ENCODE data around the gene CBFA2T3.

The CBFA2T3 gene

DNA sequence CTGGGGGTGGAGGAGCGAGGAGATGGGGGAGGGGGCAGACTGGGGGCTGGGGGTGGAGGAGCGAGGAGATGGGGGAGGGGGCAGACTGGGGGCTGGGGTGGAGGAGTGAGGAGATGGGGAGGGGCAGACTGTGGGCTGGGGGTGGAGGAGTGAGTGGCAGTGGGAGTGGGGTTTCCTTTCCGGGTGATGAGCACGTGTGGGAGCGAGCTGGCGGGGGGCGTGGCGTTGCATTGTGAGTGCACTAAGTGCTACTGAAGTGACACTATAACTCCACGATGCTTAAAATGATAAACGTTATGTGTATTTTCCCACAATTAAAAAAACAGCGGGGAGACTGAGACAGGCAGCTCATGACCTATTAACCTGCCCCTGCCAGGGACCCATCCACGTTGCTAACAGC, 46.3 kb downstream of the CBFA2T3 start:
- H3K27me3 ChIP-seq (ENCODE audit: control insufficient read depth, insufficient read depth, low read length), result peaks cover 12% of the 10 kb centered on the region
- H3K27ac ChIP-seq (ENCODE audit: low read depth, low read length), result no peak overlapping the region
- H3K4me3 ChIP-seq (ENCODE audit: low read length), result no peak overlapping the region

DNA sequence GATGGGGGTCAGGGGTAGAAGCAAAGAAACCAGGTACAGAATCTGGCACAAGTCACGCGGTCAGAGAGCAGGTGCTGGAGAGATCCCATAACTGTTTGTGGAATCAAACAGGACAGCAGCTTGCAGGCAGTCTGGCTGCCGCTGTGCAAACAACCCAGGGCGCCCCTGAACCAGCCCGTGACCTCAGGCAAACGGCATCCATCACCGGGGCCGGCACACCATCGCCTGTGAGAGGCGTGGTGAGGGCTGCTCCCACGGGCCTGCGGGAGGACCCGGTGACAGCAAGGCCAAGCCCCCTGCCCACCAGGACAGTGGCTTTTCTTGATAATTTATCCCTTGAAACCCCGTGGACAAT, 47.9 kb downstream of the CBFA2T3 start:
- Histone ChIP-seq H3K4me3 (ENCODE audit: low read length) (no peak overlapping the region), H3K4me1 (ENCODE audit: control insufficient read depth, insufficient read depth, low read length) (no peaks in the 10 kb centered on the region), H3K27me3 (ENCODE audit: control insufficient read depth, insufficient read depth, low read length) (peaks cover 7% of the 10 kb centered on the region), H3K27ac (ENCODE audit: low read depth, low read length) (no peak overlapping the region), H3K9ac (ENCODE audit: low read length) (no peak overlapping the region), H3K36me3 (ENCODE audit: control insufficient read depth, insufficient read depth, low read length) (no peaks in the 10 kb centered on the region)

More for the DNA sequence above, 46.3 kb downstream of the CBFA2T3 start:
- Histone ChIP-seq H3K36me3 (ENCODE audit: control insufficient read depth, insufficient read depth, low read length) (no peaks in the 10 kb centered on the region), H3K4me1 (ENCODE audit: control insufficient read depth, insufficient read depth, low read length) (no peaks in the 10 kb centered on the region), H3K9ac (ENCODE audit: low read length) (no peak overlapping the region)

DNA sequence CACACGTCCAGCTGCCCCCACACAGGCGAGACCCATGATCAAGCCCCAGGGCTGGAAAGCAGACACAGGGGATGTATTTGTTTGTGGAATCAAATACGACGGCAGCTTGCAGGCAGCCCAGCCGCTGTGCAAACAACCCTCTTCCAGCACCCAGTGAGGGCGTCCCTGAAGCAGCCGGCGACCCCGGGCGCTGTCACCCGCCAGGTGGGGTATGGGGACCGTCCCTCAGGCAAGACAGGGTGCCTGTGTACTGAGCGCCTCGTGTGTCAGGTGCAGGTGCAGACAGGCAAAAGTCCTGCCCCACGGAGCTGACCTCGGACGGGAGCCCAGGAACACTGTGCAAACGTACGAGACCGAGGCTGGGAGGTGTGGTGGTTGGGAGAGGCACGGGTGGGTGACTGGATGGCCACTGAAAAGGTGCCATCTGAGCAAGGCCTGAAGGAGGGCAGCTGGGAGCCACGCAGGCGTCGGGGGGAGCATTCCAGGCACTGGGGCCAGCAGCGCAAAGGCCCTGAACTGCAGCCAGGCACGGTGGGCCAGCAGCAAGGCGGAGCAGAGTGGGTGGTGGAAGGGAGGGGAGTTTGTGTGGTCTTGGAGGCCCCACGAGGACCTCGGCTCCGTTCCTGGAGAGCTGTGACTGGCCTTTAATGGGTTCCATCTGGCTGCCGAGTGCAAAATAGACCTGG, 48.5 kb downstream of the CBFA2T3 start:
- Histone ChIP-seq H3K27me3 (ENCODE audit: control insufficient read depth, insufficient read depth, low read length) (peaks cover 7% of the 10 kb centered on the region), H3K9ac (ENCODE audit: low read length) (no peak overlapping the region), H3K4me3 (ENCODE audit: low read length) (no peak overlapping the region), H3K27ac (ENCODE audit: low read depth, low read length) (no peak overlapping the region), H3K36me3 (ENCODE audit: control insufficient read depth, insufficient read depth, low read length) (no peaks in the 10 kb centered on the region), H3K4me1 (ENCODE audit: control insufficient read depth, insufficient read depth, low read length) (no peaks in the 10 kb centered on the region)

DNA sequence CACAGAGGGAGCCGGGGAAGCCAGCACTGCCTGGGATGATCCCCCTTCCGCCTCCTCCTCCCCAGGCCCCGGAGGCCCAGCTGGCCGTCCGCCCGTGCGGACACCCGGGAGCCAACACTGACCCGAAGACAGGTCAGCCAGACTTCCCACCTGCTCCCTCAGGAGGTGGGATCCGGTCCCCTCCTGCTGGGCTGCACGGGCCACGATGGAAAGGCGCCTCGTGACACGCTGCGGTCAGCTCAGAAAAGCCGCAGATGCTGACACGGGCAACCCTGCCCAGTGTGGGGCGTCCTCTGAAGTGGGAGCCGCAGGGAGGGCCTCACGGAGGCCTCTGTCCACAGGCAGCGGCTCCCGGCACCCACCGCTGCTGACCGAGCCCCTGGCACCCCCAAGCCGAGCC, 49.3 kb downstream of the CBFA2T3 start:
- Histone ChIP-seq H3K27me3 (ENCODE audit: control insufficient read depth, insufficient read depth, low read length) (peaks cover 7% of the 10 kb centered on the region), H3K4me3 (ENCODE audit: low read length) (no peak overlapping the region), H3K4me1 (ENCODE audit: control insufficient read depth, insufficient read depth, low read length) (no peaks in the 10 kb centered on the region), H3K9ac (ENCODE audit: low read length) (no peak overlapping the region), H3K36me3 (ENCODE audit: control insufficient read depth, insufficient read depth, low read length) (no peaks in the 10 kb centered on the region), H3K27ac (ENCODE audit: low read depth, low read length) (no peak overlapping the region)

DNA sequence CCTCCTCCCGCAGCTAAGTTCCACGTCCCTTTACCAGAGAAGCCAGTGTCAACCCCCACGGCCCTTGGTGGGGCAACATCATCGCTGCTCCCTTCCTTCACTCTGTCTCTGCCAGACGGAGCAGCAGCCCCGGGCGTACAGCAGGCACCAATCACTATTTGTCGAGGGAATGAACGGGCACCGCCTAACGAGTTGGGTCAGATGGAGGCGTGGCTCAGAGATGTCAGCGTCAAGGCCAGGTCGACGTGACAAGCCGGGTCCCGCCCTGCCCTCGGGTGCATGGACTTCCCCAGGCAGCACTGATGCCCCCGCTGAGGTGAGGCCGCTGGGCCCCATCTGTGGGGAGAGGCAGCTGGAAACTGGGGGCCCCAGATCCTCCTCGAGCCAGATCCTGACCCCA, 50.0 kb downstream of the CBFA2T3 start:
- Histone ChIP-seq H3K4me1 (ENCODE audit: control insufficient read depth, insufficient read depth, low read length) (no peaks in the 10 kb centered on the region), H3K27me3 (ENCODE audit: control insufficient read depth, insufficient read depth, low read length) (peaks cover 7% of the 10 kb centered on the region), H3K9ac (ENCODE audit: low read length) (no peak overlapping the region), H3K4me3 (ENCODE audit: low read length) (no peak overlapping the region), H3K27ac (ENCODE audit: low read depth, low read length) (no peak overlapping the region), H3K36me3 (ENCODE audit: control insufficient read depth, insufficient read depth, low read length) (no peaks in the 10 kb centered on the region)

DNA sequence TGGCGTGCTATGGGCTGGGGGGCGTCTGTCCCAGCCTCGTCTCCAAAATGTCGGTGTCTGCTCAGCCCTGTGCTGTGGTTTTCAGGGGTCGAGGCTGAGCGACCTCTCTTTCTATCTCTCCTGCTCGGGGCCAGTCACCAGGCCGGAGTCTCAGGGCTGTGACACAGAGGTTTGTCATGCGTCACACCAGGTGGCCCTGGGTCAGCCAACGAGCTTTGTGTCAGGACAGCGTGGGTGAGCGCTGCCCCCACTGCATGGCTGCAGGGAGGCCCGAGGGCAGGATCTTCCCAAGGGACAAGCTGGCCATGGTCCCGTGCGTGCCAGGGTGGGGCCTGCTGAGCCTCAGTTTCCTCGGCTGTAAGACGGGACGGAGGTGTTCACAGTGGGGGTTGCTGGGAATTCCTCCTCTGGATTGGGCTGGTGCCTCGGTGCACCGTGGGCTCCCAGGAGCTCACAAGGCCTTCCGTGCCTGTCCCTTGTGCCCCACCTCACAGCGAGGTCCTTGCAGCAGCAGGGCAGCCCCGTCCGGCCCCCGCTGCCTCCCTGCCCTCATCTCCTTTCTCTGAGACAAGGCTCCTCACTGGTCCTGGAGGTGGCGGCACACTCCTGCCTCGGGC, 50.5 kb downstream of the CBFA2T3 start:
- Histone ChIP-seq H3K9ac (ENCODE audit: low read length) (no peak overlapping the region), H3K4me3 (ENCODE audit: low read length) (no peak overlapping the region), H3K27ac (ENCODE audit: low read depth, low read length) (no peak overlapping the region), H3K36me3 (ENCODE audit: control insufficient read depth, insufficient read depth, low read length) (no peaks in the 10 kb centered on the region), H3K27me3 (ENCODE audit: control insufficient read depth, insufficient read depth, low read length) (peaks cover 7% of the 10 kb centered on the region), H3K4me1 (ENCODE audit: control insufficient read depth, insufficient read depth, low read length) (no peaks in the 10 kb centered on the region)

DNA sequence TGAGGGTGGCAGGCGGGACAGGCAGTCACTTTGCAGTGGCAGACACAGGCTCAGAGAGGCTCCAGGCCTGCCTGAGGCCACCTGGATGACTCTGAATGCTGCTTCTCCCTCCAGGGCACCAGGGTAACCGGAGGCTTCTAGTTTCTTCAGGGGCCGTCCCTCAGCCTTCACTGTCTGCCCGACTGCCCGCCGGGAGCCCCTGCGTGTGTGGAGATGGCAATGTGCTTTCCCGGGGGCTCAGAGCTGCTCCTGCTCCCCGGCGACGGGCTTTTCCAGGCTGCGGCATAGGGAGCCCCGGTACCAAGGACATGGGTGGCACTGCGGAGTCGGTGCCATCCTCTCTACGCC, 51.5 kb downstream of the CBFA2T3 start:
- Histone ChIP-seq H3K27me3 (ENCODE audit: control insufficient read depth, insufficient read depth, low read length) (peaks cover 7% of the 10 kb centered on the region), H3K36me3 (ENCODE audit: control insufficient read depth, insufficient read depth, low read length) (no peaks in the 10 kb centered on the region), H3K4me3 (ENCODE audit: low read length) (no peak overlapping the region), H3K27ac (ENCODE audit: low read depth, low read length) (no peak overlapping the region), H3K9ac (ENCODE audit: low read length) (no peak overlapping the region), H3K4me1 (ENCODE audit: control insufficient read depth, insufficient read depth, low read length) (no peaks in the 10 kb centered on the region)

DNA sequence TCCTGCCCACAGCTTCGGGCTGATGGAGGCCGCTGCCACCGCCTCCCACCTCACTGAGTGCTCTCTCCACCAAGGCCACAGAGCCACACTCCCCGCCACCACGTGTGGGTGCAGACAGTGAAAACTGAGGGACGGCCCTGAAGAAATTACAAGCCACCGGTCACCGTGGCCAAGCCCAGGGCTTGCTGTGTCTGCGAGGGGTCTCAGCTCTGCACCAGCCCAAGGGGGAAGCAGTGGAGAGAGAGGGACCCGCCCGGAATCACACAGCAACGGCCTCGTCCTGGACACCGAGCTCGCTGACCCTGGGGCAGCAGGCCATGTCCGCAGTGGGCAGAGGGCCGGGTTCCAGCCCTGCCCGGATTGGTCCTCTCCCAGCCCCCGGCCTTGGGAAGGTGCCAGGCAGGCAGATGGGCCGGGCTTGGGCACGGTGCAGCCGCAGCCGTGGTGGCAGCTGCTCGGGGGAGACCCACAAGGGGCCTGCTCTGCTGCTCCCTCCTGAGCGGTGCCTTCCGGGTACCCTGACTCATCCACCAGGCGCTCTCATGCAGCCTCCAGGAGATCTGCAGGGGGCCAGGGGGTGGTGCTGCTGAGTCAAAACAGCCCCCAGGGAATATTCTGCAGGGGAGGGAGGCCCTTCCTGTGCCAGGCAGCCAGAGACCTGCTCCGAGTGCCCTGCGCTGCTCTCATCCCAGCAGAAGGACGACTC, 52.0 kb downstream of the CBFA2T3 start:
- H3K27ac ChIP-seq (ENCODE audit: low read depth, low read length), result no peak overlapping the region
- no peak overlapping the region for H3K4me3 ChIP-seq (ENCODE audit: low read length)
- H3K27me3 ChIP-seq (ENCODE audit: control insufficient read depth, insufficient read depth, low read length), result peaks cover 7% of the 10 kb centered on the region
- no peak overlapping the region for H3K9ac ChIP-seq (ENCODE audit: low read length)
- H3K4me1 ChIP-seq (ENCODE audit: control insufficient read depth, insufficient read depth, low read length), result no peaks in the 10 kb centered on the region
- H3K36me3 ChIP-seq (ENCODE audit: control insufficient read depth, insufficient read depth, low read length), result no peaks in the 10 kb centered on the region

DNA sequence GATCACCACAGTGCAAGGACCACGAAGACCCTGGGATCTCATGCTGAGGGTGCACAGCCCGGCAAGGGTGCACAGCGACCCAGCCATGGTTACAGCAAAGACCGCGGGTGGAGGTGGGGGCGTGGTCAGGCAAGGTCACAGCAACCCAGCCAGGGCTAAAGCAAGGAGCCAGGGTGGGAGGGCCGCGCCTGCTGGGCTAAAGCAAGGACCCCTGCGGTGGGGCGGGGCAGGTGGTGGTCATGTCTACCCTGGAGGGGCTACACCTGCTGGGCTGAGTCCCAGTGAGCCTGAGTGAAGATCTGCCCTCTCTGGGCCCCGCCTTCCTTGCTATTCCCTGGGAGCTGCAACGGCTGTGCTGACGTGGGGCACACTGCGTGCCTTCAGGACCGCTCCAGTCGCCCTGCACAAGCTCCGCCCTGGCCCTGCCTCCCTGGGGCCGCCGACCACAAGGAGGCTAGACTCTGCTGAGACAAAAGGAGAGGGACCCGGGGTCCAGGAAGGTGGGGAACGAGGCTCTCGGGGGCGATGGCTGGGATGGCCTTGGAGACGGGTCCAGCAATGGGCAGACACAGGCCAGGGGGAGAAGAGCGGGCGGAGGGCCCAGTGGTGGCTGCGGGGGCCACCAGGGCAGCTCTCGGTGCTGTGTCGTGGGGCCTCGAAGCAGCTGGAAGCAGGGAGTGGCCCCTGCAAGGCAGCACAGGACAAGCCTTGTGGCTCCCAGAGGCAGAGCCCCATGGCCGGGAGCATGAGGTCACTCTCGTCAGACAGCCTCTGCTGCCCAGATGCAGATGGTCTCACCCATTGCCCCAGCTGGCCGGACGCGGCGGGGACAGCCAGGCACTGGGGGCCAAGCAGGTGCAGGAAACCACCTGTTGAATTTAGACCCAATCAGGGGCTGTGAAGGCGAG, 52.8 kb downstream of the CBFA2T3 start:
- H3K9ac ChIP-seq (ENCODE audit: low read length), result no peak overlapping the region
- H3K27me3 ChIP-seq (ENCODE audit: control insufficient read depth, insufficient read depth, low read length), result peaks cover 5% of the 10 kb centered on the region
- H3K27ac ChIP-seq (ENCODE audit: low read depth, low read length), result no peak overlapping the region
- no peaks in the 10 kb centered on the region for H3K4me1 ChIP-seq (ENCODE audit: control insufficient read depth, insufficient read depth, low read length)
- H3K4me3 ChIP-seq (ENCODE audit: low read length), result no peak overlapping the region
- no peaks in the 10 kb centered on the region for H3K36me3 ChIP-seq (ENCODE audit: control insufficient read depth, insufficient read depth, low read length)

DNA sequence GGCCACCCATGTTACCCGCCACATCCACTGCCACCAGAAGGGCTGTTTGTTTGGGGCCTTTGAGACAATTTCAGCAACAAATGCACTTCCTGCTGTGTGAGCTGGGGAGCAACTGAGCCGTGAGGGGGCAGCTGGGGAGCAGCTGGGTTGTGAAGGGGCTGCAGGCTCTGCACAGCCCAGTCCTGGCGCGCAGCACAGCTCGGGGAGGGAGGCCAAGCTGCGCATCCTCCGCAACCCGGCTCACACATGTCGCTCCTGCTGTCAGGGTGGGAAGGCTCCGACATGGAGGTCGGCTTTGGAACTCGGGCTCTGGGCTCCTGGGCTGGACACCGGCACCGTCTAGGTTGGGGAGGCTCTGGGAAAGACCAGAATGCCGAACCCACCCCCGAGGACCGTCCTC, 53.6 kb downstream of the CBFA2T3 start:
- Histone ChIP-seq H3K4me1 (ENCODE audit: control insufficient read depth, insufficient read depth, low read length) (no peaks in the 10 kb centered on the region), H3K4me3 (ENCODE audit: low read length) (no peak overlapping the region), H3K9ac (ENCODE audit: low read length) (no peak overlapping the region), H3K27ac (ENCODE audit: low read depth, low read length) (no peak overlapping the region), H3K36me3 (ENCODE audit: control insufficient read depth, insufficient read depth, low read length) (no peaks in the 10 kb centered on the region), H3K27me3 (ENCODE audit: control insufficient read depth, insufficient read depth, low read length) (no peaks in the 10 kb centered on the region)

DNA sequence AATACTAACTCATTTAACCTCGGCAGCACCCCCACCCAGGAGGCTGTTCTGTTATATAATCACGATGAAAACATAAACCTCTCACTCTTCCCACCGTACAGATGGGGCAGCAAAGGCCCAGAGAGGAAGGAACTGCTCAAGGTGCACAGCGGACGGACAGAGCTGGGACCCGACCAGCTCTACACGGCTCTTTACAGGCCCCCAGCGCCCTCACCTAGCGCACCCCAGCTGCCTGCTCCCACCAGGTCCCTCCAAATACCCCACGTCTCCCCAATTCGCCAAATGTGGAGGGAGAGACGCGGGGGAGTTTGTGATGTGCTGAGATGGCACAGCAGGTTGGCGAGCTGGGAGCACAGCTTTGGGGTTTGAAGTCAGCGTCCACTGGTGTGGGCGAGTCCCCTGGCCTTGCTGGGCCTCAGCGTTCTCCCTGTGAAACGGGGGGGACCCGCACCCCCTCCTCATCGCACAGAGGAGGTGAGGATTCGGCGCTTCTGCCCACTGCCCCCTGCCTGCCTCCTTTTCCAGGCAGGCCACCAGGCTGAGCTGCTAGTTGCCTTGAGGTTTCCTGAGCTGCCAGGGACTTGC, 54.1 kb downstream of the CBFA2T3 start:
- Histone ChIP-seq H3K27ac (ENCODE audit: low read depth, low read length) (no peak overlapping the region), H3K27me3 (ENCODE audit: control insufficient read depth, insufficient read depth, low read length) (no peaks in the 10 kb centered on the region), H3K4me1 (ENCODE audit: control insufficient read depth, insufficient read depth, low read length) (no peaks in the 10 kb centered on the region), H3K36me3 (ENCODE audit: control insufficient read depth, insufficient read depth, low read length) (no peaks in the 10 kb centered on the region), H3K4me3 (ENCODE audit: low read length) (no peak overlapping the region), H3K9ac (ENCODE audit: low read length) (no peak overlapping the region)

Measured in rectal smooth muscle tissue (tissue), 1 donor.